Fibroblast of lung (primary cell): ENCODE data around the gene GNPDA1. TPM values are rescaled to one million over a fixed set of nuclear protein-coding genes. Genes with fewer than 3 reads are reported as not detected.

Experiments
- DNase-seq, 2 donors: peaks; one replicate each; pipeline versions ENCODE4 v3.0.0 to v3.0.0-alpha.2; 2010; ENCODE audit warnings: low read depth in 2 of 2
- H2AFZ ChIP-seq: 2 replicates; pipeline ENCODE4 v1.5.1; 2012; ENCODE audit warnings: low read length, control low read depth, inconsistent platforms
- H3K27ac ChIP-seq: 2 replicates; pipeline ENCODE4 v1.5.1; 2011; ENCODE audit warnings: low read length, control low read depth; ENCODE audit not compliant: insufficient read depth
- H3K27me3 ChIP-seq: 2 replicates; pipeline ENCODE4 v1.5.1; 2011; ENCODE audit warnings: mild to moderate bottlenecking, low read length; ENCODE audit not compliant: control insufficient read depth, insufficient read depth
- H3K36me3 ChIP-seq: 2 replicates; pipeline ENCODE4 v1.5.1; 2011; ENCODE audit warnings: low read length; ENCODE audit not compliant: control insufficient read depth, insufficient read depth
- H3K4me1 ChIP-seq: 2 replicates; pipeline ENCODE4 v1.5.1; 2011; ENCODE audit warnings: low read length; ENCODE audit not compliant: control insufficient read depth, insufficient read depth; ENCODE audit errors: extremely low read depth
- H3K4me2 ChIP-seq: 2 replicates; pipeline ENCODE4 v1.5.1; 2011; ENCODE audit warnings: low read length, control low read depth; ENCODE audit not compliant: insufficient read depth; ENCODE audit errors: extremely low read depth
- H3K4me3 ChIP-seq, 4 experiments: fragments of 200-600 bp in 1 of 4; sonication (generic) in 1 of 4; replicated peaks in 1 of 4; 2 replicates each; pipeline ENCODE4 v1.5.1; 2011 to 2016; ENCODE audit warnings: low read length in 4 of 4, low read depth in 3 of 4, mild to moderate bottlenecking in 3 of 4, control low read depth in 2 of 4, inconsistent platforms in 1 of 4, mixed read lengths in 1 of 4; ENCODE audit not compliant: insufficient read depth in 1 of 4; ENCODE audit errors: control extremely low read depth in 1 of 4
- H3K79me2 ChIP-seq: 2 replicates; pipeline ENCODE4 v1.5.1; 2012; ENCODE audit warnings: mild to moderate bottlenecking, low read length, inconsistent platforms; ENCODE audit not compliant: control insufficient read depth, insufficient read depth
- H3K9ac ChIP-seq: 2 replicates; pipeline ENCODE4 v1.5.1; 2011; ENCODE audit warnings: mild to moderate bottlenecking, low read length, control low read depth; ENCODE audit not compliant: insufficient read depth
- H3K9me3 ChIP-seq: 2 replicates; pipeline ENCODE4 v1.5.1; 2012; ENCODE audit warnings: low read depth, low read length; ENCODE audit not compliant: control insufficient read depth, insufficient read depth
- H4K20me1 ChIP-seq: 2 replicates; pipeline ENCODE4 v1.5.1; 2011; ENCODE audit warnings: low read length; ENCODE audit not compliant: control insufficient read depth, insufficient read depth; ENCODE audit errors: extremely low read depth
- CTCF ChIP-seq, 2 donors: IDR thresholded peaks in 1 of 2; conservative IDR thresholded peaks in 1 of 2; 1 replicate in 1 of 2; 2 replicates in 1 of 2; pipeline ENCODE4 v1.5.1; 2011 to 2012; ENCODE audit warnings: low read length in 2 of 2, control low read depth in 1 of 2, inconsistent platforms in 1 of 2, low read depth in 1 of 2, mild to moderate bottlenecking in 1 of 2
- EZH2 ChIP-seq: IDR thresholded peaks from 2 replicates; pipeline ENCODE4 v1.5.1; 2012; ENCODE audit warnings: low read length, control low read depth, mild to moderate bottlenecking; ENCODE audit errors: missing control alignments
- polyA plus RNA-seq, 2 donors: library from polyadenylated mRNA; depleted of rRNA in 1 of 2; stranded (reverse) in 1 of 2; unstranded in 1 of 2; fragments of >200 nt; gene quantifications; 2 replicates each; pipeline ENCODE4 v1.2.1, GENCODE V29; 2011 to 2012; ENCODE audit warnings: missing spikeins in 1 of 2
- total RNA-seq: library from RNA; depleted of rRNA; stranded (reverse); fragments of >200 nt; gene quantifications from 2 replicates; pipeline ENCODE4 v1.2.1, GENCODE V29; 2014

Gene GNPDA1
- total and polyA plus RNA-seq, 2 donors (not counting 1 experiment from before 2014, with no cell fraction given): 30.0 to 64.2 TPM

DNA sequence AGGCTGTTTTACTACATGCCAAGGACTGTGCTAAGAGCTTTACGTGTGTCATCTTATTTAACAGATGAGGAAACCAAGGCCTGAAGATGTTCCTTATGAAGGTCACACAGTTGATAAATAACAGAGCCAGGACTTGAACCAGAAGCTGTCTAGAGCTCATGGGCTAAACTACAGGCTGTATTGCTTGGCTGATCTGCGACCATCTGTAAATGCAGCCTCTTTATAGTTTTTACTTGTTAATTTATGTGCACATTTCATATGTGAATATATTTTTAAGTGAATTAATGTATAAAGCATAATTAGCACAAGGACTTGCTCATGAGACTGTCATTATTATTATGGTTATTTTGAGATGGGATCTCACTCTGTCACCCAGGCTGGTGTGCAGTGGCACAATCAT is 19.3 kb upstream of the GNPDA1 start:
- Histone ChIP-seq H3K4me2 (no peak overlapping the region), H3K9me3 (no peaks in the 10 kb centered on the region), H3K4me3 (no peak overlapping the region), H3K79me2 (no peaks in the 10 kb centered on the region), H2AFZ (no peak overlapping the region), H3K4me1 (no peaks in the 10 kb centered on the region), H3K27ac (no peak overlapping the region), H3K36me3 (no peaks in the 10 kb centered on the region), H4K20me1 (no peaks in the 10 kb centered on the region), H3K9ac (no peak overlapping the region), H3K27me3 (peaks cover 34% of the 10 kb centered on the region)
- TF ChIP-seq CTCF (conservative IDR thresholded peaks at IDR 0.05 in 1 of 2, IDR thresholded peaks at IDR 0.05 in 1 of 2; ENCODE audit: low read depth in 1 of 2, low read length in 2 of 2) (no peak), EZH2 (no peak)
- no peak for DNase-seq

DNA sequence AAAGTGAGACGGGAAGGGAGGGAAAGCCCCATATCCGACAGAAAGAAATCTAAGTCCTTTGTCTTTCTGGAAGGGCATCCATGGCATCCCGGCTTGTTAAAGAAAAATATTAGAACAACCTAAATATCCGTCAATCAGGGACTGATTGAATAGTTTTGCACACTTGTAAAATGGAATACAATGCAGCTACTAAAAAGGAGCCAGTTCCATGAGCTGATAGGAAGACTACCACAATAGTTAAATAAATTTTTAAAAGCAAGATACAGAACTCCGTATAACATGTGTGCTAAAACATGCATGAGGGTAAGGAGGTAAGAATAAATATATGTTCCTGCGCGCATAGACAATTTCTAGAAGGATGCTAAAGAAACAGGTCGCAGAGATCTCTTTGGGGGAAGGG is 12.8 kb upstream of the GNPDA1 start:
- H3K36me3 ChIP-seq: no peaks in the 10 kb centered on the region
- H3K9me3 ChIP-seq: no peaks in the 10 kb centered on the region
- H4K20me1 ChIP-seq: no peaks in the 10 kb centered on the region
- DNase-seq: no peak
- H3K27me3 ChIP-seq: peaks cover 5% of the 10 kb centered on the region
- no peak for TF ChIP-seq EZH2
- no peak for TF ChIP-seq CTCF (conservative IDR thresholded peaks at IDR 0.05 in 1 of 2, IDR thresholded peaks at IDR 0.05 in 1 of 2; ENCODE audit: low read depth in 1 of 2, low read length in 2 of 2)
- peak overlapping the region in 2 of 4 experiments; percentile 58 to 70 for H3K4me3 ChIP-seq
- no peak overlapping the region for H3K9ac ChIP-seq
- no peak overlapping the region for H3K27ac ChIP-seq
- peak overlapping the region; percentile 93 for H3K4me2 ChIP-seq
- H3K4me1 ChIP-seq: no peaks in the 10 kb centered on the region
- H2AFZ ChIP-seq: peak overlapping the region; percentile 74
- H3K79me2 ChIP-seq: no peaks in the 10 kb centered on the region

DNA sequence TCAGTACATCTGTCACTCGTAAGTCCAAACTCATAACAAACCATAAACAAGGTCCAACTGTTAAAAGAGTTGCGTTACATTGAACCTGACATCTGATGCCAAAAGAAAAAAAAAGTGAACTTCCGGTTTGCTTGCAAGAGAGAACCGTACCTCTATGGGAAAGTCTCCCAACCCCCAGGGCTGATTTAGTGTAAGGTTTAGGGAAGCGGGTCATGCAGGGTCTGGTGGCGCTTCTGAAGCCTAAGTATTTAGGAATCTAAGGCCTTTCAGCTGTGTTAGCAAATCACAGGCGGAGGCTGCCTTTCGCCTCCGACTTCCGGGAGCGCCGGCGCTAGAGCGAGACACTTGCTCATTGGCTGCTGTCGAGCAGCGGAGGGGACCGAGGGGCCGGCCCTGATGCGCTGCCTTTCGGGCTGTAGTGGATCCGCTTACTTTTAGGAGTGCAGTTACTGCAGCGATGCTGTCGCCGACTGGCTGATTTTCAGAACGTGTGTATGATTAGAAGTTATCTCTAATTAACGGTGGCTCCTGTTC is 12.0 kb upstream of the GNPDA1 start:
- Histone ChIP-seq H2AFZ (peak overlapping the region; percentile 93), H3K4me3 (peak overlapping the region; percentile 40 to 70 (median 50)), H3K4me2 (peak overlapping the region; percentile 93), H3K79me2 (no peaks in the 10 kb centered on the region), H3K9me3 (no peaks in the 10 kb centered on the region), H3K9ac (peak overlapping the region; percentile 23), H3K4me1 (no peaks in the 10 kb centered on the region), H3K27me3 (no peaks in the 10 kb centered on the region), H3K27ac (peak overlapping the region; percentile 73), H3K36me3 (no peaks in the 10 kb centered on the region), H4K20me1 (no peaks in the 10 kb centered on the region)
- peak; percentile 82 to 84 for DNase-seq
- TF ChIP-seq EZH2 (no peak), CTCF (conservative IDR thresholded peaks at IDR 0.05 in 1 of 2, IDR thresholded peaks at IDR 0.05 in 1 of 2; ENCODE audit: low read depth in 1 of 2, low read length in 2 of 2) (no peak)
